Measurements from ENCODE around the gene TST.

GRCh38 chr22:37017356-37017755, 1.9 kb downstream of the TST start:
- no peak for TF ChIP-seq CTCF (IDR thresholded peaks at IDR 0.05)
- TF ChIP-seq POLR2A (IDR thresholded peaks at IDR 0.05): no peak
- TF ChIP-seq POLR2AphosphoS5 (IDR thresholded peaks at IDR 0.05): no peak
- TF ChIP-seq EP300 (IDR thresholded peaks at IDR 0.05): no peak
